ENCODE results near the gene NFATC4.
A peak's percentile ranks its signal among the peaks of the same experiment; 100 is the strongest.

The NFATC4 gene

GRCh38 chr14:24339284-24340151, 28.5 kb upstream of the NFATC4 start, which contains the start of gene RIPK3:
Gene RIPK3 (minus strand): TSS chr14:24339991. CDS start chr14:24339826, 165 bp downstream.
- Histone ChIP-seq H3K4me1 (ENCODE audit: control insufficient read depth, insufficient read depth, low read length) (peaks cover 11% of the 10 kb centered on the region), H3K36me3 (ENCODE audit: control insufficient read depth, insufficient read depth, low read length) (no peaks in the 10 kb centered on the region), H3K9me3 (ENCODE audit: control insufficient read depth, low read length) (no peaks in the 10 kb centered on the region), H3K27ac (ENCODE audit: insufficient read depth, low read depth, low read length, poor library complexity, severe bottlenecking) (no peak within 1 kb of the TSS), H3K4me3 (ENCODE audit: insufficient read depth, low read depth, low read length) (peak within 1 kb of the TSS; percentile 22), H3K27me3 (ENCODE audit: control insufficient read depth, insufficient read depth, low read length, poor library complexity, severe bottlenecking) (peaks cover 92% of the 10 kb centered on the region)
- 8 to 9% methylated on average over 50 to 51 of the region's 51 CpGs for WGBS, 2 experiments

- 92 to 93% methylated on average over 1 of the region's 1 CpG for WGBS, 2 experiments
- H3K4me3 ChIP-seq (ENCODE audit: insufficient read depth, low read depth, low read length), result no peak overlapping the region
- H3K27me3 ChIP-seq (ENCODE audit: control insufficient read depth, insufficient read depth, low read length, poor library complexity, severe bottlenecking), result peaks cover 87% of the 10 kb centered on the region
- no peaks in the 10 kb centered on the region for H3K9me3 ChIP-seq (ENCODE audit: control insufficient read depth, low read length)
- H3K36me3 ChIP-seq (ENCODE audit: control insufficient read depth, insufficient read depth, low read length), result no peaks in the 10 kb centered on the region
- peaks cover 3% of the 10 kb centered on the region for H3K4me1 ChIP-seq (ENCODE audit: control insufficient read depth, insufficient read depth, low read length)
- H3K27ac ChIP-seq (ENCODE audit: insufficient read depth, low read depth, low read length, poor library complexity, severe bottlenecking), result no peak overlapping the region
These were observed 27.4 kb upstream of the NFATC4 start for GRCh38 chr14:24340606-24341005.

GRCh38 chr14:24342889-24343288, 25.1 kb upstream of the NFATC4 start:
- no peak overlapping the region for H3K4me3 ChIP-seq (ENCODE audit: insufficient read depth, low read depth, low read length)
- 94 to 96% methylated on average over 4 of the region's 4 CpGs for WGBS, 2 experiments
- peaks cover 65% of the 10 kb centered on the region for H3K27me3 ChIP-seq (ENCODE audit: control insufficient read depth, insufficient read depth, low read length, poor library complexity, severe bottlenecking)
- H3K36me3 ChIP-seq (ENCODE audit: control insufficient read depth, insufficient read depth, low read length), result no peaks in the 10 kb centered on the region
- H3K9me3 ChIP-seq (ENCODE audit: control insufficient read depth, low read length), result no peaks in the 10 kb centered on the region
- no peak overlapping the region for H3K27ac ChIP-seq (ENCODE audit: insufficient read depth, low read depth, low read length, poor library complexity, severe bottlenecking)
- H3K4me1 ChIP-seq (ENCODE audit: control insufficient read depth, insufficient read depth, low read length), result no peaks in the 10 kb centered on the region

GRCh38 chr14:24343795-24344660, 24.0 kb upstream of the NFATC4 start:
- Histone ChIP-seq H3K27ac (ENCODE audit: insufficient read depth, low read depth, low read length, poor library complexity, severe bottlenecking) (no peak overlapping the region), H3K27me3 (ENCODE audit: control insufficient read depth, insufficient read depth, low read length, poor library complexity, severe bottlenecking) (peaks cover 53% of the 10 kb centered on the region), H3K4me1 (ENCODE audit: control insufficient read depth, insufficient read depth, low read length) (no peaks in the 10 kb centered on the region), H3K4me3 (ENCODE audit: insufficient read depth, low read depth, low read length) (no peak overlapping the region), H3K36me3 (ENCODE audit: control insufficient read depth, insufficient read depth, low read length) (no peaks in the 10 kb centered on the region), H3K9me3 (ENCODE audit: control insufficient read depth, low read length) (no peaks in the 10 kb centered on the region)
- WGBS, 2 experiments, result 85 to 88% methylated on average over 7 of the region's 7 CpGs

GRCh38 chr14:24347134-24347533, 20.9 kb upstream of the NFATC4 start:
- H3K4me3 ChIP-seq (ENCODE audit: insufficient read depth, low read depth, low read length), result no peak overlapping the region
- 47 to 50% methylated on average over 1 of the region's 1 CpG for WGBS, 2 experiments
- H3K27ac ChIP-seq (ENCODE audit: insufficient read depth, low read depth, low read length, poor library complexity, severe bottlenecking), result no peak overlapping the region
- no peaks in the 10 kb centered on the region for H3K4me1 ChIP-seq (ENCODE audit: control insufficient read depth, insufficient read depth, low read length)
- H3K9me3 ChIP-seq (ENCODE audit: control insufficient read depth, low read length), result no peaks in the 10 kb centered on the region
- H3K36me3 ChIP-seq (ENCODE audit: control insufficient read depth, insufficient read depth, low read length), result no peaks in the 10 kb centered on the region
- peaks cover 48% of the 10 kb centered on the region for H3K27me3 ChIP-seq (ENCODE audit: control insufficient read depth, insufficient read depth, low read length, poor library complexity, severe bottlenecking)

GRCh38 chr14:24348186-24348585, 19.8 kb upstream of the NFATC4 start:
- H3K27me3 ChIP-seq (ENCODE audit: control insufficient read depth, insufficient read depth, low read length, poor library complexity, severe bottlenecking), result peaks cover 51% of the 10 kb centered on the region
- 91 to 93% methylated on average over 2 of the region's 2 CpGs for WGBS, 2 experiments

GRCh38 chr14:24349742-24350141, 18.2 kb upstream of the NFATC4 start:
- H3K27ac ChIP-seq (ENCODE audit: insufficient read depth, low read depth, low read length, poor library complexity, severe bottlenecking), result no peak overlapping the region
- no peaks in the 10 kb centered on the region for H3K36me3 ChIP-seq (ENCODE audit: control insufficient read depth, insufficient read depth, low read length)
- H3K9me3 ChIP-seq (ENCODE audit: control insufficient read depth, low read length), result no peaks in the 10 kb centered on the region
- peaks cover 44% of the 10 kb centered on the region for H3K27me3 ChIP-seq (ENCODE audit: control insufficient read depth, insufficient read depth, low read length, poor library complexity, severe bottlenecking)
- H3K4me3 ChIP-seq (ENCODE audit: insufficient read depth, low read depth, low read length), result no peak overlapping the region
- H3K4me1 ChIP-seq (ENCODE audit: control insufficient read depth, insufficient read depth, low read length), result no peaks in the 10 kb centered on the region
- WGBS, 2 experiments, result 76 to 80% methylated on average over 5 of the region's 5 CpGs

More at GRCh38 chr14:24348186-24348585, 19.8 kb upstream of the NFATC4 start:
- Histone ChIP-seq H3K36me3 (ENCODE audit: control insufficient read depth, insufficient read depth, low read length) (no peaks in the 10 kb centered on the region), H3K4me3 (ENCODE audit: insufficient read depth, low read depth, low read length) (no peak overlapping the region), H3K4me1 (ENCODE audit: control insufficient read depth, insufficient read depth, low read length) (no peaks in the 10 kb centered on the region), H3K27ac (ENCODE audit: insufficient read depth, low read depth, low read length, poor library complexity, severe bottlenecking) (no peak overlapping the region), H3K9me3 (ENCODE audit: control insufficient read depth, low read length) (no peaks in the 10 kb centered on the region)

GRCh38 chr14:24351517-24351916, 16.5 kb upstream of the NFATC4 start:
- Histone ChIP-seq H3K27ac (ENCODE audit: insufficient read depth, low read depth, low read length, poor library complexity, severe bottlenecking) (no peak overlapping the region), H3K4me3 (ENCODE audit: insufficient read depth, low read depth, low read length) (no peak overlapping the region), H3K4me1 (ENCODE audit: control insufficient read depth, insufficient read depth, low read length) (no peaks in the 10 kb centered on the region), H3K9me3 (ENCODE audit: control insufficient read depth, low read length) (no peaks in the 10 kb centered on the region), H3K36me3 (ENCODE audit: control insufficient read depth, insufficient read depth, low read length) (no peaks in the 10 kb centered on the region), H3K27me3 (ENCODE audit: control insufficient read depth, insufficient read depth, low read length, poor library complexity, severe bottlenecking) (peaks cover 40% of the 10 kb centered on the region)
- WGBS, 2 experiments, result 35 to 37% methylated on average over 4 of the region's 4 CpGs

GRCh38 chr14:24353559-24354481, 14.2 kb upstream of the NFATC4 start:
- WGBS, 2 experiments, result 91 to 94% methylated on average over 3 of the region's 5 CpGs
- no peaks in the 10 kb centered on the region for H3K9me3 ChIP-seq (ENCODE audit: control insufficient read depth, low read length)
- H3K27ac ChIP-seq (ENCODE audit: insufficient read depth, low read depth, low read length, poor library complexity, severe bottlenecking), result no peak overlapping the region
- no peaks in the 10 kb centered on the region for H3K4me1 ChIP-seq (ENCODE audit: control insufficient read depth, insufficient read depth, low read length)
- no peak overlapping the region for H3K4me3 ChIP-seq (ENCODE audit: insufficient read depth, low read depth, low read length)
- H3K36me3 ChIP-seq (ENCODE audit: control insufficient read depth, insufficient read depth, low read length), result no peaks in the 10 kb centered on the region
- H3K27me3 ChIP-seq (ENCODE audit: control insufficient read depth, insufficient read depth, low read length, poor library complexity, severe bottlenecking), result peaks cover 40% of the 10 kb centered on the region
